Measurements from ENCODE around the gene ZC3H6.
"Not testable (repeated sequence)": the region's sequence is repeated elsewhere in the genome, so short reads cannot be mapped to it uniquely, and the experiment has no call there.

The ZC3H6 gene

DNA sequence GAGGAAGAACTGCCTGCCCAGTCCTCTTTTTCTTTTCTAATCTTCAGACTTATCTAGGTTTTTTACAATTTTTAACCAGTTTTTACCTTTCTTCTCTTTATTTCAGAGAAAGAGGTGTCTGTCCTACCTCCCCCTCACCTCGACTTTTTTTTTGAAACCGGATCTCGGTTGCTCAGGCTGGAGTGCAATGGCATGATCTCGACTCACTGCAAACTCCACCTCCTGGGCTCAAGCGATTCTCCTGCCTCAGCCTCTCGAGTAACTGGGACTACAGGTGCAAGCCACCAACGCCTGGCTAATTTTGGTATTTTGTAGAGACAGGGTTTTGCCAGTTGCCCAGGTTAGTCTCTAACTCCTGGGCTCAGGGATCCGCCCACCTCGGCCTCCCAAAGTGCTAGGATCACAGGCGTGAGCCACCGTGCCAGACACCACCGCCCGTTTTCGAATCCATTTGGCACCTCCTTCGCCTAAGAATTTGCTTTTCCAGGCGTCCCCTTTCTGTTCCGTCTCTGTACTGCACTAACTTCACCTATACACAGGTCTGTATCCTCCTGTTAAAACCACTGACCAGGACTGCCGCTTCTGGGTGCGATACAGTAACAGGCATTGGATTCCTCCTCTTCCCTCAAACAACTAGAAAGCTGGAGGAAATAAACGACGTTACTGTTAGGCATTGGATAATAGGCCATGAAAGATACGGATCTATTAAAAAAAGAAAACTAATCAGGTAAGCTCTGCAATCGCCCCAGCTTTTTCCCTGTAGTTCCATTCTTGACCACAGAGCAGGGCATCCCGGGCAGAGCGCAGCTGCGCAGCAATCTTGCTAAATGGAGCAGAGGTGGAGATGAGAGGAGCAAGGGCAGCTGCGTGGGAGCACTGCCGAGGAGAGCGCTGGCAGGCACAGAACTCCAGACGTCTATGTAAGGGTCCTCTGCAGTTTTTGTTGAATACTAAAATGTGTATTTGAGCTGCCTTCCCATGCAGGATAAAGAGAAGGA is 69.9 kb downstream of the ZC3H6 start:
- DNase-seq (ENCODE audit: low read depth, low spot score) = no peak
- no peaks in the 10 kb centered on the region for H3K27me3 ChIP-seq (ENCODE audit: insufficient read depth, insufficient read length)

DNA sequence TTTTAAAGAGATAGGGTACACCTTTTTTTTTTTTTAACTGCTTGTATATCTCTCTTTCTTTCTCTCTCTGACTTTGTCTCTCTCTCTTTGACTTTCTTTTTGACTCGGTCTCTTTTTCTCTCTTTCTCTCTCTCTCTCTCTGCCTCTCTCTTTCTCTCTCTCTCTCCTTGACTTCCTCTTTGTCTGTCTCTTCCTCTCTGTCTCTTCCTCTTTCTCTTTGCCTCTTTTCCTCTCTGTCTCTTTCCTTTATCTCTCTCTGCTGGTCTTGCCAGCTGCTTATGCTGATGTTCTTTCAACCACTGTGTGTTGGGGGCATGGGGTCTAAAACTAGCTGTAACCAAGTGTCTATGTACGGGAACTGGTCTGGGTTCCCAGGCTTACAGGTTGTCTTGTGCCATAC is 76.9 kb downstream of the ZC3H6 start:
- not testable (repeated sequence) for H3K9ac ChIP-seq (ENCODE audit: insufficient read length, low read depth); H3K9me3 ChIP-seq (ENCODE audit: insufficient read depth, low read length); H3K4me1 ChIP-seq (ENCODE audit: insufficient read depth, insufficient read length); DNase-seq (ENCODE audit: low read depth, low spot score); H3K27me3 ChIP-seq (ENCODE audit: insufficient read depth, insufficient read length); H3K36me3 ChIP-seq (ENCODE audit: insufficient read depth, insufficient read length, low read length); H3K4me3 ChIP-seq (ENCODE audit: insufficient read length, low read depth)

More for the DNA sequence above, 69.9 kb downstream of the ZC3H6 start:
- TF ChIP-seq ZNF274 (IDR thresholded peaks at IDR 0.05; ENCODE audit: low read depth, low read length) = no peak
- no peak for TF ChIP-seq YY1 (IDR thresholded peaks at IDR 0.05; ENCODE audit: insufficient read depth, insufficient read length)
- no peak for TF ChIP-seq SUZ12 (IDR thresholded peaks at IDR 0.05; ENCODE audit: extremely low read depth, insufficient read depth, insufficient read length)
- Histone ChIP-seq H3K4me1 (ENCODE audit: insufficient read depth, insufficient read length) (no peaks in the 10 kb centered on the region), H3K36me3 (ENCODE audit: insufficient read depth, insufficient read length, low read length) (no peaks in the 10 kb centered on the region), H3K4me3 (ENCODE audit: insufficient read length, low read depth) (no peak overlapping the region), H3K9ac (ENCODE audit: insufficient read length, low read depth) (no peak overlapping the region), H3K9me3 (ENCODE audit: insufficient read depth, low read length) (no peaks in the 10 kb centered on the region)

DNA sequence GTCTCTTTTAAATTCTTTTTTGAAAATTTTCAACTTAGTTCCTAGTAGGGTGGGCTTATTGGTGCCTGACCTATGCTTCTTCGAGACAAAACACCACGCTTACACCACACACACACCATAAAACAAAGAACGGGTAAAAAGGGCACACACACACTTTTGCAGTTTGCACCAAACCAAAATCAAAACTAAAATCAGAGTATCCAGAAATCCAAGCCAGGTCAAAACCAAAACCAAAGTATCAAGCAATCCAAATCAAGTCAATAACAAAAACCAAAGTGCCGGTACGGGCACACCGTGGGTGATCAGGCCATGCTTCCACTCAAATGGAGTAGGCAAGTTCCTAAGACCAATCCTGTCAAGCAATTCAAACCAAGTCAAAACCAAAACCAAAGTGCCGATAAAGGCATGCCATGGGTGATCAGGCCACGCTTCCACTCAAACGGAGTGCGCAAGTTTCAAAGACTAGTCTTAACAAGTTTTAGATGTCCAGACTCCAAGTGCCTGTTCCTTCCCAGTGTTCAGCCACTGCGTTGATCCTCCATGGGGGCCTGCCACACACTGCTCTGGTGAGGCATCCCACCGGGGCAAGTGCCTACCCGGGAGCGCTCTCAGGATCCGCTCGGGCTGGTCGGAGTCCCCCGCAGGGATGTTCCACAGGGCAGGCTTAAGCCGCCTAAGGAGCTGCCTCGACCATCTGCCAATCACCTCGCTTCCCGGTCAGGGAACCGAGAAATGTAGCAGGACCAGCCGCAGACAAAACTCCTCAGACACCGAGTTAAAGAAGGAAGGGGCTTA is 77.6 kb downstream of the ZC3H6 start:
- not testable (repeated sequence) for H3K9me3 ChIP-seq (ENCODE audit: insufficient read depth, low read length); H3K4me3 ChIP-seq (ENCODE audit: insufficient read length, low read depth); H3K4me1 ChIP-seq (ENCODE audit: insufficient read depth, insufficient read length); H3K9ac ChIP-seq (ENCODE audit: insufficient read length, low read depth); DNase-seq (ENCODE audit: low read depth, low spot score); H3K27me3 ChIP-seq (ENCODE audit: insufficient read depth, insufficient read length); H3K36me3 ChIP-seq (ENCODE audit: insufficient read depth, insufficient read length, low read length)

DNA sequence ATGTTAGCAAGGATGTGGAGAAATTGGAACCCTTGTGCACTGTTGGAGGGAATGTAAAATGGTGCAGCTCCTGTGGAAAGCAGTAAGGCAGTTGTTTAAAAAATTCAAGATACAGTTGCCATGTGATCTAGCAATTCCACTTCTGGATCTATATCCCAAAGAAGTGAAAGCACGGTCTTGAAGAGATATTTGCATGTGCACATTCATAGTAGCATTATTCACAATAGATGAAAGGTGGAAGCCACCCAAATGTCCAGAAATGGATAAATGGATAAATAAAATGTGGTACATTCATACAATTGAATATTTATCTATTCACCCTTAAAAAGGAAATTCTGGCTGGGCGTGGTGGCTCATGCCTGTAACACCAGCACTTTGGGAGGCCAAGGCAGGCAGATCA is 78.9 kb downstream of the ZC3H6 start:
- not testable (repeated sequence) for H3K4me1 ChIP-seq (ENCODE audit: insufficient read depth, insufficient read length); H3K9ac ChIP-seq (ENCODE audit: insufficient read length, low read depth); H3K27me3 ChIP-seq (ENCODE audit: insufficient read depth, insufficient read length); H3K4me3 ChIP-seq (ENCODE audit: insufficient read length, low read depth); H3K9me3 ChIP-seq (ENCODE audit: insufficient read depth, low read length); H3K36me3 ChIP-seq (ENCODE audit: insufficient read depth, insufficient read length, low read length); DNase-seq (ENCODE audit: low read depth, low spot score)

DNA sequence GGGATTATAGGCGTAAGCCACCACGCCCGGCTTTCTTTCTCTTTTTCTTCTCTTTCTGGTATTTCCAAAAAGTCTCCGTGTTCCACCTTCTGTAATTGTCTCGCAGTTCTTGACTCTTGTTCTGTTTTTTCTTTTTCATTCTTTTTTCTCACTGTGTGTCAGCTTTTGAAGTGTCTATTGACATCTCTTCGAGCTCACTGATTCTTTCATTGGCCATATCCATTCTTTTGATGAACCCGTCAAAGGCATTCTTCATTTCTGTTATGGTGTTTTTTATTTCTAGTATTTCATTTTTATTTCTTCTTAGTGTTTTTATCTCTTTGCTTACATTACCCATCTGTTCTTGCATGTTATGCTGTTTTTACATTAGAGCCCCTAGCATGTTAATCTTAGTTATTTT is 84.7 kb downstream of the ZC3H6 start:
- not testable (repeated sequence) for H3K4me1 ChIP-seq (ENCODE audit: insufficient read depth, insufficient read length); H3K9me3 ChIP-seq (ENCODE audit: insufficient read depth, low read length); DNase-seq (ENCODE audit: low read depth, low spot score); H3K9ac ChIP-seq (ENCODE audit: insufficient read length, low read depth); H3K27me3 ChIP-seq (ENCODE audit: insufficient read depth, insufficient read length); H3K36me3 ChIP-seq (ENCODE audit: insufficient read depth, insufficient read length, low read length); H3K4me3 ChIP-seq (ENCODE audit: insufficient read length, low read depth)
